Upper lobe of left lung (tissue), 4 donors: ENCODE results near the gene PAQR8.

ENCODE experiments used
- CTCF ChIP-seq, 6 experiments: fragments of 450-650 bp in 4 of 6; fragments of 200-600 bp in 2 of 6; sonication (generic) in 2 of 6; IDR thresholded peaks; one replicate each; pipeline ENCODE4 v1.5.1; 2016 to 2019; ENCODE audit warnings: antibody characterized with exemption in 6 of 6
- POLR2A ChIP-seq, 4 donors: fragments of 450-650 bp; IDR thresholded peaks; one replicate each; pipeline ENCODE4 v1.5.1; 2016 to 2017; ENCODE audit warnings: antibody characterized with exemption in 4 of 4, mild to moderate bottlenecking in 2 of 4
- POLR2AphosphoS5 ChIP-seq, 2 donors: sonication (generic); formaldehyde crosslinking; IDR thresholded peaks; one replicate each; pipeline ENCODE4 v1.5.1; 2017; ENCODE audit warnings: antibody characterized with exemption in 2 of 2

DNA sequence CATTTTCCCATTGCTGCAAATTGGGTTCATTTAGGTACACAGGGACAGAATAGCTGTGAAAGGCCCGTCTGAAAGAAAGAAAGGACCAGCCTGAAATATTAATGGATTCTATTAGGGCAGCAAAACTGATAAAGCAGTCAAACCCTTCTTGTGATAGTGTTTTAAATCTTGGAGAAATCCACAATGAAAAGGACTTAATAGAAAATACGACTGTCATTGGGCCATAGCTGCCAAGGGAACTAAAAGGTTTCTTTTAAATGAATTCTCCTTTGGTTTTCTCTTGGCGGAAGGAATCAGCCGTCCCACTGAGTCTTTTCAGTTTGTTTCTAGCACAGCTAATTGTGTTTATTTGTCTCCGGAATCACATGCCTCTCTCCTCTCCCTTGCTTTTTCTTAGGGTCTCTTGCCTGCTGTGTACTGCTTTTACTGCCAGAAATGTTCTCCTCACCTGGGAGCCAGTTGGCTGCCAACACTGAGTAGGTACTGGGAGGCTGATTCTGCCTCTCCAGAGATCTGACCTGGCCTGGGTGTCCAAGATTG, 11.3 kb downstream of the PAQR8 start:
- no peak for TF ChIP-seq CTCF (IDR thresholded peaks at IDR 0.05)
- TF ChIP-seq POLR2A (IDR thresholded peaks at IDR 0.05) = no peak
- TF ChIP-seq POLR2AphosphoS5 (IDR thresholded peaks at IDR 0.05) = no peak
